Epithelial cell of esophagus (primary cell): ENCODE data around the gene ATP6V1G1.

ENCODE experiments used
- DNase-seq: peaks from one replicate; pipeline ENCODE4 v3.0.0; 2010; ENCODE audit warnings: low read depth
- H3K4me3 ChIP-seq: 2 replicates; pipeline ENCODE4 v1.5.1; 2011; ENCODE audit warnings: mild to moderate bottlenecking, low read length, control low read depth
- CTCF ChIP-seq: IDR thresholded peaks from 2 replicates; pipeline ENCODE4 v1.5.1; 2011; ENCODE audit warnings: low read depth, mild to moderate bottlenecking, low read length, control low read depth, inconsistent platforms; ENCODE audit not compliant: insufficient read depth; ENCODE audit errors: missing control alignments

ATP6V1G1 gene

GRCh38 chr9:114634387-114634786, 46.8 kb downstream of the ATP6V1G1 start:
- no peak for TF ChIP-seq CTCF
- no peak for DNase-seq
- H3K4me3 ChIP-seq = no peak overlapping the region

GRCh38 chr9:114638404-114638803, 50.8 kb downstream of the ATP6V1G1 start:
- no peak overlapping the region for H3K4me3 ChIP-seq
- TF ChIP-seq CTCF = no peak
- no peak for DNase-seq

GRCh38 chr9:114641967-114642366, 54.4 kb downstream of the ATP6V1G1 start:
- no peak overlapping the region for H3K4me3 ChIP-seq
- TF ChIP-seq CTCF = no peak
- no peak for DNase-seq

DNA sequence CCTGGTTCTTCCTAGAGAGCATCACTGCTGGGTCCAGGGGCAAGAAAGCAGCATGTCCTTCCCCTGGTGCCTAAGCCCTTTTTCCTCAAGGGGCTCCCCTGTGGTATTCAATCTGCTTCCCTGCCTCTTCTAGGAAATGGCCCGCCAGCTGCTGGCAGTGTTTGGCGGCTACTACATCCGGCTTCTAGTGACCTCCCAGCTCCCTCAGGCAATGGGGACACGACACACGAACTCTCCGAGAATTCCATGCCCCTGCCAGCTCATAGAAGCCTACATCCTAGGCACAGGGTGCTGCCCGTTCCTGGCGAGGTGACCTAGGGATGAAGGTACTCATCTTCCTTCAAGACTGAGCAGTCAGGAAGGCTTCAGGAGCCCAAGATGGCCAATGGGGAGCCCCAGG, 55.4 kb downstream of the ATP6V1G1 start:
- DNase-seq = no peak
- no peak for TF ChIP-seq CTCF
- no peak overlapping the region for H3K4me3 ChIP-seq

DNA sequence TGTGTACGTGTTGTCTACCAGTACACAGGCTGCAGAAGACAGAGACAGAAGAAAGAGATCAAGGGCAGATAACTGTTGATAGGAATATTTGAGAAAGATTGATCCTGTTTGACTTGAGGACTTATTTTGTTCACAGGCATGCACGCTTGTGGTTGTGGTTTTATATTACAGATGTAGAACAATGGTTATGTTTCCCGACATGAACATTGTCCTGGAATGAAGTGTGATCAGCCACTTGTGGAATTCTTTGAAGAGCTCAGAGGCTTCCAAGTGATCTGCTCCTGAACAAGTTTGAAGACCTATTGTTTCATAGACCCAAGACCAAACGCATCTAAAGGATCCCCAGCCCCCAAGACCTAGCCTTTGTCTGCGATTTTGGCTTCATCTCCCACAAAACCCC, 56.3 kb downstream of the ATP6V1G1 start:
- TF ChIP-seq CTCF = no peak
- no peak for DNase-seq
- H3K4me3 ChIP-seq = no peak overlapping the region
